GM12878 (cell line): ENCODE results near the gene FUBP3. TPM values are rescaled to one million over a fixed set of nuclear protein-coding genes. Genes with fewer than 3 reads are reported as not detected.

Source experiments
- ATAC-seq: fragments of 200-7000 bp; cut with Tn5 transposase; 3 replicates; pipeline ENCODE4 v1.9.1; 2020; ENCODE audit warnings: mild to moderate bottlenecking, moderate library complexity
- BruUV-seq: library from RNA; stranded (reverse); fragments of 400-500 nt; replicated peaks from 2 replicates; lab custom pipeline; 2021; lab: Mats Ljungman, UMichigan
- CTCF ChIA-PET: fragments of 300-600 bp; sonication (Branson Sonifier 250); formaldehyde crosslinking; extraction: SDS; loops from one replicate; lab custom pipeline; 2021; ENCODE audit warnings: inconsistent platforms; lab: Yijun Ruan, JAX
- POLR2A ChIA-PET: fragments of 350-600 bp; formaldehyde crosslinking; extraction: SDS; loops from one replicate; lab custom pipeline; 2021; ENCODE audit warnings: inconsistent platforms; lab: Charles Lee
- RAD21 ChIA-PET: fragments of 300-600 bp; sonication (Branson Sonifier 250); formaldehyde crosslinking; loops from one replicate; lab custom pipeline; 2023; ENCODE audit warnings: antibody characterized with exemption; ENCODE audit not compliant: unreplicated experiment; lab: Charles Lee
- SMC1A ChIA-PET: fragments of 300-600 bp; sonication (Branson Sonifier 250); formaldehyde crosslinking; loops from one replicate; lab custom pipeline; 2023; ENCODE audit not compliant: unreplicated experiment, uncharacterized antibody; lab: Charles Lee
- DNase-seq: peaks from one replicate; pipeline ENCODE4 v3.0.0-alpha.2; 2011; ENCODE audit warnings: low read depth, low spot score
- FAIRE-seq: peaks from 3 replicates; lab custom pipeline; 2011; peaks lifted over from hg19 to GRCh38; lab: Jason Lieb, UNC
- H2AFZ ChIP-seq: 2 replicates; pipeline ENCODE4 v1.6.0; 2011; ENCODE audit warnings: low read depth, low read length, control low read depth; ENCODE audit not compliant: control insufficient read depth
- H3K27ac ChIP-seq: 2 replicates; pipeline ENCODE4 v1.5.1; 2011; ENCODE audit warnings: control low read depth; ENCODE audit not compliant: control insufficient read depth, insufficient read depth
- H3K27me3 ChIP-seq, 2 experiments: replicated peaks in 1 of 2; 2 replicates each; pipeline versions ENCODE4 v1.6.0 to v1.6.1; 2011; ENCODE audit warnings: low read length in 1 of 2; ENCODE audit not compliant: control insufficient read depth in 2 of 2, insufficient read depth in 2 of 2
- H3K36me3 ChIP-seq, 2 experiments: 2 replicates each; pipeline ENCODE4 v1.5.1; 2011; ENCODE audit warnings: low read length in 1 of 2; ENCODE audit not compliant: control insufficient read depth in 2 of 2, insufficient read depth in 2 of 2
- H3K4me1 ChIP-seq: 2 replicates; pipeline ENCODE4 v1.6.1; 2011; ENCODE audit warnings: mild to moderate bottlenecking, low read length, moderate library complexity, mixed read lengths; ENCODE audit not compliant: control insufficient read depth, insufficient read depth
- H3K4me2 ChIP-seq: 2 replicates; pipeline ENCODE4 v1.6.0; 2011; ENCODE audit warnings: control low read depth; ENCODE audit not compliant: control insufficient read depth, insufficient read depth
- H3K4me3 ChIP-seq: fragments of 200-600 bp; sonication (generic); 2 replicates; pipeline ENCODE4 v1.5.1; 2016
- H3K79me2 ChIP-seq: 2 replicates; pipeline ENCODE4 v1.6.0; 2011; ENCODE audit warnings: low read length; ENCODE audit not compliant: control insufficient read depth, insufficient read depth
- H3K9ac ChIP-seq: 2 replicates; pipeline ENCODE4 v1.8.0; 2011; ENCODE audit warnings: low read length, control low read depth, mixed read lengths; ENCODE audit not compliant: control insufficient read depth, insufficient read depth
- H3K9me3 ChIP-seq: replicated peaks from 3 replicates; pipeline ENCODE4 v1.5.1; 2011; ENCODE audit warnings: mild to moderate bottlenecking, low read length; ENCODE audit not compliant: control insufficient read depth, insufficient read depth
- H4K20me1 ChIP-seq: 2 replicates; pipeline ENCODE4 v1.6.0; 2011; ENCODE audit not compliant: control insufficient read depth, insufficient read depth
- ATF7 ChIP-seq: fragments of 450-650 bp; IDR thresholded peaks from 2 replicates; pipeline ENCODE4 v1.6.1; 2016; ENCODE audit warnings: low read depth, mild to moderate bottlenecking
- DPF2 ChIP-seq: fragments of 450-650 bp; IDR thresholded peaks from 2 replicates; pipeline ENCODE4 v1.6.1; 2017; ENCODE audit warnings: mild to moderate bottlenecking
- EP300 ChIP-seq, 2 experiments: fragments of 150-350 bp in 1 of 2; IDR thresholded peaks; 2 replicates each; pipeline ENCODE4 v1.6.1; 2011 to 2012; ENCODE audit warnings: low read depth in 2 of 2, low read length in 2 of 2, borderline replicate concordance in 1 of 2, improper control_type of control experiment in 1 of 2, inconsistent platforms in 1 of 2; ENCODE audit not compliant: control insufficient read depth in 1 of 2
- FOS ChIP-seq: IDR thresholded peaks from 3 replicates; pipeline ENCODE4 v1.6.1; 2011; ENCODE audit warnings: borderline replicate concordance; ENCODE audit not compliant: insufficient read length; ENCODE audit errors: extremely low read depth
- HDAC6 ChIP-seq: fragments of 200-600 bp; sonication (generic); IDR thresholded peaks from one replicate; pipeline ENCODE4 v1.8.0; 2017; ENCODE audit warnings: antibody characterized with exemption; ENCODE audit not compliant: unreplicated experiment
- LARP7 ChIP-seq: fragments of 450-650 bp; IDR thresholded peaks from 2 replicates; pipeline ENCODE4 v1.6.1; 2017; ENCODE audit warnings: mild to moderate bottlenecking
- RCOR1 ChIP-seq: conservative IDR thresholded peaks from 2 replicates; pipeline ENCODE4 v1.6.1; 2012; ENCODE audit warnings: low read depth, low read length, improper control_type of control experiment
- RELA ChIP-seq: fragments of 450-650 bp; IDR thresholded peaks from 2 replicates; pipeline ENCODE4 v1.8.0; 2014; ENCODE audit warnings: borderline replicate concordance; ENCODE audit not compliant: partially characterized antibody
- SMC3 ChIP-seq: IDR thresholded peaks from 2 replicates; pipeline ENCODE4 v1.6.1; 2011; ENCODE audit warnings: low read length, improper control_type of control experiment, borderline replicate concordance
- SRF ChIP-seq, 2 experiments: IDR thresholded peaks; 2 replicates each; pipeline ENCODE4 v1.6.1; 2011; ENCODE audit warnings: low read depth in 2 of 2, low read length in 2 of 2, mild to moderate bottlenecking in 1 of 2, moderate library complexity in 1 of 2
- ZNF274 ChIP-seq: IDR thresholded peaks from one replicate; pipeline ENCODE4 v1.8.0; 2011; ENCODE audit not compliant: insufficient read length, insufficient read depth
- ZNF622 ChIP-seq: fragments of 450-650 bp; IDR thresholded peaks from 2 replicates; pipeline ENCODE4 v1.6.1; 2017; ENCODE audit warnings: mild to moderate bottlenecking, inconsistent platforms
- WGBS: methylation state at CpG from one replicate; pipeline ENCODE4 v1.1.6; 2016; ENCODE audit warnings: low lambda C conversion rate; ENCODE audit not compliant: insufficient replicate concordance, insufficient coverage; ENCODE audit errors: missing lambda C conversion rate; 5-methylcytosine and 5-hydroxymethylcytosine counted together
- in situ Hi-C: fragments of 300-500 bp; cut with MboI; formaldehyde crosslinking; loops from 9 replicates; pipeline ENCODE4 v1.14.3; 2018; ENCODE audit warnings: mixed read lengths
- intact Hi-C: fragments of 100-400 bp; cut with micrococcal nuclease; formaldehyde crosslinking; loops from one replicate; pipeline ENCODE4 v1.14.2; 2022; ENCODE audit not compliant: unreplicated experiment
- polyA plus RNA-seq, 11 experiments: library from polyadenylated mRNA; depleted of rRNA in 4 of 11; unstranded in 6 of 11; stranded (reverse) in 5 of 11; fragments of >200 nt; fragmentation: Nextera tagmentation in 4 of 11; fragmentation: Illumina TruSeq in 1 of 11; extraction: Ambion mirVana in 4 of 11; extraction: Trizol in 1 of 11; gene quantifications; 1 replicate in 1 of 11; 2 replicates in 10 of 11; pipeline versions ENCODE4 v1.2.1 to v1.2.3, GENCODE V29; 2011 to 2016; ENCODE audit warnings: inconsistent platforms in 2 of 11, missing spikeins in 2 of 11, low read depth in 1 of 11
- total RNA-seq, 4 experiments: library from RNA; depleted of rRNA in 3 of 4; stranded (reverse); fragments of >200 nt in 3 of 4; fragmentation: Illumina TruSeq in 1 of 4; extraction: Trizol in 1 of 4; gene quantifications; 2 replicates each; pipeline versions ENCODE4 v1.2.1 to v1.2.3, GENCODE V29; 2013 to 2021
- TF ChIP-seq, protein P1 (sequence below): fragments of 450-650 bp; formaldehyde crosslinking; IDR thresholded peaks from 2 replicates; pipeline ENCODE4 v1.4.0; 2020; ENCODE audit warnings: mild to moderate bottlenecking, moderate library complexity

FUBP3 gene
- total and polyA plus RNA-seq, 10 of the 15 experiments (the other 5 are each of a cell fraction or from before 2014, with no cell fraction given) = 2.4 to 49.4 (median 37.2) TPM

DNA sequence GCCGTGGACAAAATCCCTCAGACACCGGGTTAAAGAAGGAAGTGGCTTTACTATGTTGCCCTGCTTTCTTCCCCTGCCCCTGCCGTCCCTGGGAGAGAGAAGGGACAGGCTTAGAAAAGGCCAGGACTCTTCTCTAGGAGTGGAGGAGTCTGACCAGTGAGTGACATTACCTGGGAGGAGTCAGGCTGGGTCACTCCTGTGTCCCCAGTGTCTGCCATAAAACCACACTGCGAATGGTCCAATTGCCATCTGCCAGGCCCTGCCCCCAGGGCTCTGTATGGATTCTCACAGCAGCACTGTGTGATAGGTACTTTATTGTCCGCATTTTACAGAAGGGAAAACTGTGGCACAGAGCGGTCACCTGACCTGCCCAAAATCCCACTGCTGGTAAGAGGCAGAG is 31.3 kb upstream of the FUBP3 start:
- Histone ChIP-seq H2AFZ (no peak overlapping the region), H3K4me3 (no peak overlapping the region), H3K9me3 (no peaks in the 10 kb centered on the region; the same call in 2 of the 3 replicates), H3K4me1 (no peaks in the 10 kb centered on the region), H4K20me1 (no peaks in the 10 kb centered on the region), H3K27me3 (no peaks in the 10 kb centered on the region), H3K9ac (no peak overlapping the region), H3K36me3 (no peaks in the 10 kb centered on the region), H3K27ac (no peak overlapping the region), H3K4me2 (no peak overlapping the region), H3K79me2 (no peaks in the 10 kb centered on the region)
- TF ChIP-seq DPF2 (no peak), SMC3 (no peak), ATF7 (no peak), LARP7 (no peak), HDAC6 (no peak), EP300 (IDR thresholded peaks at IDR 0.05; ENCODE audit: borderline replicate concordance in 1 of 2, control insufficient read depth in 1 of 2, low read depth in 2 of 2, low read length in 2 of 2) (no peak), ZNF274 (no peak), ZNF622 (no peak), RCOR1 (no peak), SRF (IDR thresholded peaks at IDR 0.05; ENCODE audit: low read depth in 2 of 2, low read length in 2 of 2) (no peak), RELA (no peak), FOS (no peak)
- TF ChIP-seq, protein P1, sequence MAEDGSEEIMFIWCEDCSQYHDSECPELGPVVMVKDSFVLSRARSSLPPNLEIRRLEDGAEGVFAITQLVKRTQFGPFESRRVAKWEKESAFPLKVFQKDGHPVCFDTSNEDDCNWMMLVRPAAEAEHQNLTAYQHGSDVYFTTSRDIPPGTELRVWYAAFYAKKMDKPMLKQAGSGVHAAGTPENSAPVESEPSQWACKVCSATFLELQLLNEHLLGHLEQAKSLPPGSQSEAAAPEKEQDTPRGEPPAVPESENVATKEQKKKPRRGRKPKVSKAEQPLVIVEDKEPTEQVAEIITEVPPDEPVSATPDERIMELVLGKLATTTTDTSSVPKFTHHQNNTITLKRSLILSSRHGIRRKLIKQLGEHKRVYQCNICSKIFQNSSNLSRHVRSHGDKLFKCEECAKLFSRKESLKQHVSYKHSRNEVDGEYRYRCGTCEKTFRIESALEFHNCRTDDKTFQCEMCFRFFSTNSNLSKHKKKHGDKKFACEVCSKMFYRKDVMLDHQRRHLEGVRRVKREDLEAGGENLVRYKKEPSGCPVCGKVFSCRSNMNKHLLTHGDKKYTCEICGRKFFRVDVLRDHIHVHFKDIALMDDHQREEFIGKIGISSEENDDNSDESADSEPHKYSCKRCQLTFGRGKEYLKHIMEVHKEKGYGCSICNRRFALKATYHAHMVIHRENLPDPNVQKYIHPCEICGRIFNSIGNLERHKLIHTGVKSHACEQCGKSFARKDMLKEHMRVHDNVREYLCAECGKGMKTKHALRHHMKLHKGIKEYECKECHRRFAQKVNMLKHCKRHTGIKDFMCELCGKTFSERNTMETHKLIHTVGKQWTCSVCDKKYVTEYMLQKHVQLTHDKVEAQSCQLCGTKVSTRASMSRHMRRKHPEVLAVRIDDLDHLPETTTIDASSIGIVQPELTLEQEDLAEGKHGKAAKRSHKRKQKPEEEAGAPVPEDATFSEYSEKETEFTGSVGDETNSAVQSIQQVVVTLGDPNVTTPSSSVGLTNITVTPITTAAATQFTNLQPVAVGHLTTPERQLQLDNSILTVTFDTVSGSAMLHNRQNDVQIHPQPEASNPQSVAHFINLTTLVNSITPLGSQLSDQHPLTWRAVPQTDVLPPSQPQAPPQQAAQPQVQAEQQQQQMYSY (CRISPR knock-in tag) = no peak
- FAIRE-seq (no peak), DNase-seq (no peak), ATAC-seq (no peak)
- BruUV-seq = no TSS peak
- intact Hi-C loops (no loop called here), in situ Hi-C loops (no loop called here)
- CTCF ChIA-PET = no interaction called here
- RAD21 ChIA-PET = no interaction called here
- POLR2A ChIA-PET = no interaction called here
- SMC1A ChIA-PET = no interaction called here
- 62% methylated on average over 6 of the region's 6 CpGs for WGBS
